Measurements from ENCODE around the gene AP5B1.
"Not testable (repeated sequence)": the region's sequence is repeated elsewhere in the genome, so short reads cannot be mapped to it uniquely, and the experiment has no call there.

- not testable (repeated sequence) for TF ChIP-seq CTCF, POLR2A, EP300 (IDR thresholded peaks at IDR 0.05)
These were observed 13.0 kb downstream of the AP5B1 start for GRCh38 chr11:65767806-65768205.
